Sigmoid colon (tissue), 7 donors: ENCODE results near the gene TMEM229B. TPM values are rescaled to one million over a fixed set of nuclear protein-coding genes. Genes with fewer than 3 reads are reported as not detected.

ENCODE experiments used
- DNase-seq: peaks from one replicate; pipeline ENCODE4 v3.0.0-alpha.2; 2019
- H3K27ac ChIP-seq, 4 donors: fragments of 200-600 bp; sonication (generic); one replicate each; pipeline ENCODE4 v1.5.1; 2016 to 2019; ENCODE audit warnings: mild to moderate bottlenecking in 1 of 4
- H3K27me3 ChIP-seq, 3 donors: fragments of 200-600 bp; sonication (generic); one replicate each; pipeline ENCODE4 v1.5.1; 2019; ENCODE audit warnings: mild to moderate bottlenecking in 1 of 3
- H3K36me3 ChIP-seq, 4 donors: fragments of 200-600 bp; sonication (generic); one replicate each; pipeline ENCODE4 v1.5.1; 2016 to 2019
- H3K4me1 ChIP-seq, 4 donors: fragments of 200-600 bp; sonication (generic); one replicate each; pipeline ENCODE4 v1.5.1; 2017 to 2019
- H3K4me3 ChIP-seq, 4 donors: fragments of 200-600 bp; sonication (generic); one replicate each; pipeline ENCODE4 v1.5.1; 2017 to 2019; ENCODE audit warnings: mild to moderate bottlenecking in 2 of 4, moderate library complexity in 1 of 4
- H3K9me3 ChIP-seq, 4 donors: fragments of 200-600 bp in 3 of 4; sonication (generic) in 3 of 4; one replicate each; pipeline versions ENCODE4 v1.5.1 to v1.6.1; 2013 to 2019
- EP300 ChIP-seq, 4 donors: sonication (generic); formaldehyde crosslinking; IDR thresholded peaks; one replicate each; pipeline ENCODE4 v1.6.1; 2017; ENCODE audit warnings: antibody characterized with exemption in 4 of 4
- POLR2A ChIP-seq, 2 donors: fragments of 450-650 bp; IDR thresholded peaks; one replicate each; pipeline ENCODE4 v1.6.1; 2016; ENCODE audit warnings: antibody characterized with exemption in 2 of 2, mild to moderate bottlenecking in 2 of 2, moderate library complexity in 2 of 2
- POLR2AphosphoS5 ChIP-seq, 4 donors: sonication (generic); formaldehyde crosslinking; IDR thresholded peaks; one replicate each; pipeline ENCODE4 v1.6.1; 2017; ENCODE audit warnings: antibody characterized with exemption in 4 of 4
- WGBS, 2 donors: extraction: QIAGEN DNeasy Blood & Tissue Kit; methylation state at CpG; one replicate each; pipeline ENCODE4 v1.1.7; 2013; 5-methylcytosine and 5-hydroxymethylcytosine counted together
- intact Hi-C: fragments of 100-400 bp; cut with DNase I; formaldehyde crosslinking; loops from one replicate; pipeline ENCODE4 v1.15.1; 2023
- polyA plus RNA-seq, 3 donors: library from polyadenylated mRNA; stranded (reverse); fragments of 200-250 nt; gene quantifications; one replicate each; pipeline ENCODE4 v1.2.3, GENCODE V29; 2013
- total RNA-seq, 4 donors: library from RNA; depleted of rRNA; stranded (reverse); fragments of >200 nt; gene quantifications; one replicate each; pipeline ENCODE4 v1.1.0, GENCODE V29; 2016
- TF ChIP-seq, protein P1 (sequence below), 4 experiments: fragments of 450-650 bp in 3 of 4; fragments of 200-600 bp in 1 of 4; IDR thresholded peaks; one replicate each; pipeline ENCODE4 v1.5.1; 2016 to 2019; ENCODE audit warnings: antibody characterized with exemption in 4 of 4, mild to moderate bottlenecking in 3 of 4, moderate library complexity in 2 of 4
- donor health status: healthy with polysubstance abuse.
- donor health status: Bipolar disorder and iron deficiency.
- donor health status: healthy.

The TMEM229B gene
- total and polyA plus RNA-seq, 7 donors: 1.2 to 16.4 (median 6.1) TPM

DNA sequence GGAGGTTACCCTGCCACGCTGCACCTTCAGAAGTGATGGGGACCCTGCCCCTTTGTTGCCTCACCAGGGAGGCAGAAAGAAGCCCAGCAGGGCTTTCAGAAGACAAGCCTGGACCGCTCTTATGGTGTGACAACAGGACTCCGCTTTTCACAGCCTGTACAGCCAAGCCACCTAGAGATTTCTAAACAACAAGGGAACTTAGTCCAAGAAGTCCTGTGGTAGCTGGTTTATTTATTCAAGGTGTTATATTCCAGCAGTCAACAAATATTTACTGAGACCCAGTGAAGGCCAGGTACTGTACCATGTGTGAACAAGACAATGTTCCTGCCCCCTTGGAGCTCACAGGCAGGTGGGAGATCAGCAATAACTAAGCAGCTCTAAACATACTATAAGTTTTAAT lies 4.0 kb upstream of the TMEM229B start:
- Histone ChIP-seq H3K36me3 (no peaks in the 10 kb centered on the region), H3K27me3 (no peaks in the 10 kb centered on the region), H3K4me1 (no peaks in the 10 kb centered on the region), H3K4me3 (no peak overlapping the region), H3K9me3 (peaks cover 0 to 6% (median 3%) of the 10 kb centered on the region in 4 donors), H3K27ac (no peak overlapping the region)
- no peak for DNase-seq
- WGBS, 2 donors: 97% methylated on average over 3 of the region's 3 CpGs
- intact Hi-C loops: no loop called here
- TF ChIP-seq, protein P1, sequence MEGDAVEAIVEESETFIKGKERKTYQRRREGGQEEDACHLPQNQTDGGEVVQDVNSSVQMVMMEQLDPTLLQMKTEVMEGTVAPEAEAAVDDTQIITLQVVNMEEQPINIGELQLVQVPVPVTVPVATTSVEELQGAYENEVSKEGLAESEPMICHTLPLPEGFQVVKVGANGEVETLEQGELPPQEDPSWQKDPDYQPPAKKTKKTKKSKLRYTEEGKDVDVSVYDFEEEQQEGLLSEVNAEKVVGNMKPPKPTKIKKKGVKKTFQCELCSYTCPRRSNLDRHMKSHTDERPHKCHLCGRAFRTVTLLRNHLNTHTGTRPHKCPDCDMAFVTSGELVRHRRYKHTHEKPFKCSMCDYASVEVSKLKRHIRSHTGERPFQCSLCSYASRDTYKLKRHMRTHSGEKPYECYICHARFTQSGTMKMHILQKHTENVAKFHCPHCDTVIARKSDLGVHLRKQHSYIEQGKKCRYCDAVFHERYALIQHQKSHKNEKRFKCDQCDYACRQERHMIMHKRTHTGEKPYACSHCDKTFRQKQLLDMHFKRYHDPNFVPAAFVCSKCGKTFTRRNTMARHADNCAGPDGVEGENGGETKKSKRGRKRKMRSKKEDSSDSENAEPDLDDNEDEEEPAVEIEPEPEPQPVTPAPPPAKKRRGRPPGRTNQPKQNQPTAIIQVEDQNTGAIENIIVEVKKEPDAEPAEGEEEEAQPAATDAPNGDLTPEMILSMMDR (IDR thresholded peaks at IDR 0.05): no peak
- TF ChIP-seq POLR2A (IDR thresholded peaks at IDR 0.05) (no peak), EP300 (IDR thresholded peaks at IDR 0.05) (no peak), POLR2AphosphoS5 (IDR thresholded peaks at IDR 0.05) (no peak)

DNA sequence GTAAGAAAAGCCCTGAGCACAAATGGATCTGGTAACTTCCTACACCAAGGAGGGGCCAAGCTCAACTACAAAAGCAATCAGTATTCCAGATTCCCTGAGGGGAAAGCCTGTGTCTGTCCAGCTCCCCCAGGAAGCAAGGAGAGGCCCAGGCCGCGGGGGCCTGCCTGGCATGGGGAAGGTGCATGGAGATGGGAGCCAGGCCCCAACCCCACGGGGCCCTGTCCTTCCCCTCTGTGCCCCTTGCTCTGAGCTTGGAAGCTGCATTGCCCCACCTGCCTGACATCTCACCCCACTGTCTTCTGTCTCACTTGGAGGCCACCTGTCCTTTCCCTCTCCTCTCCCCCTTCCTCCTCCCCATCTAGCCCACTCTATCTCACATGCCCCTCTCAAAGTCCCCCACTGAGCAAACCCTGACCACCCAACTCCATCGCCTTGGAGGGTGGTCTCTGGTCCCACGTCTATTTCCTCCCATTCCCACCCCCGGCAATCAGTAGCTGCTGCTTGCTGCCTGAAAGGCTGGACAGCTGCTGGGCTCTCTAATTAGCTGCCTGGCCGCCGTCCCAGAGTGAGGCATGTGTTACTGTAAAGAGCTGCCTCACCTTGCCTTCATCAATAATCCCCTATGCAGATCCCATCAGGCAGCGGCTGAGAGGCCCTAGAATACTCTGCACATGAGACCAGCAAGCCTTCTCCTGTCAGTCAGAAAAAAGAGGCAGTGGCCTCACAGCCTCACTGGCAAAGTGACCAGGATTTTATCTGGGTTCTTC lies 3.4 kb upstream of the TMEM229B start:
- Histone ChIP-seq H3K4me3 (no peak overlapping the region), H3K27ac (no peak overlapping the region), H3K4me1 (no peaks in the 10 kb centered on the region), H3K27me3 (no peaks in the 10 kb centered on the region), H3K36me3 (no peaks in the 10 kb centered on the region), H3K9me3 (peaks cover 0 to 6% (median 3%) of the 10 kb centered on the region in 4 donors)
- intact Hi-C loops: no loop called here
- 79 to 90% methylated on average over 9 of the region's 9 CpGs for WGBS, 2 donors
- no peak for DNase-seq
- TF ChIP-seq EP300 (IDR thresholded peaks at IDR 0.05) (no peak), POLR2A (IDR thresholded peaks at IDR 0.05) (no peak), POLR2AphosphoS5 (IDR thresholded peaks at IDR 0.05) (no peak)
- TF ChIP-seq, protein P1 (IDR thresholded peaks at IDR 0.05): no peak

DNA sequence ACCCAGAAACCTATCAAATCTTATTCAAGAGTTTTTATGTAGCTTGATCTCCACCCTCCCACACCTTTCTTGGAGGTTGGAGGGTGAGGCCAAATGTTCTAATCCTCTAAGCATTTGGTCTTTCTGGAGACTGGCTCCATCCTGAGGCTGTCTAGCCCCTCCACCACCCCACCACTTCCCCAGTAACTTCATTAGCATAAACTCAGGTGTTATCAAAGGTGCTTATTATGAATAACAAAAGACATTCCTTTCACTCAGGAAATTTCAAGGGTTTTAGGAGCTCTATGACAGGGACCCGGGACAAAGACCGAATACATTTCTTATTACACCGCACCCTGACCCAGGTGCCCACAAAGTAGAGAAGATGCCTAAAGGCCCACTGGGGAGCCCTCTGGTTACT lies 2.8 kb upstream of the TMEM229B start:
- WGBS, 2 donors: 91 to 98% methylated on average over 3 of the region's 3 CpGs
- no peak for TF ChIP-seq POLR2A (IDR thresholded peaks at IDR 0.05)
- no peak for TF ChIP-seq POLR2AphosphoS5 (IDR thresholded peaks at IDR 0.05)
- no peak for TF ChIP-seq EP300 (IDR thresholded peaks at IDR 0.05)
- TF ChIP-seq, protein P1 (IDR thresholded peaks at IDR 0.05): no peak
- H3K4me1 ChIP-seq: no peaks in the 10 kb centered on the region
- H3K27me3 ChIP-seq: no peaks in the 10 kb centered on the region
- no peak for DNase-seq
- no peak overlapping the region for H3K4me3 ChIP-seq
- no peak overlapping the region for H3K27ac ChIP-seq
- intact Hi-C loops: no loop called here
- H3K9me3 ChIP-seq: peaks cover 0 to 6% (median 3%) of the 10 kb centered on the region in 4 donors
- H3K36me3 ChIP-seq: no peaks in the 10 kb centered on the region

DNA sequence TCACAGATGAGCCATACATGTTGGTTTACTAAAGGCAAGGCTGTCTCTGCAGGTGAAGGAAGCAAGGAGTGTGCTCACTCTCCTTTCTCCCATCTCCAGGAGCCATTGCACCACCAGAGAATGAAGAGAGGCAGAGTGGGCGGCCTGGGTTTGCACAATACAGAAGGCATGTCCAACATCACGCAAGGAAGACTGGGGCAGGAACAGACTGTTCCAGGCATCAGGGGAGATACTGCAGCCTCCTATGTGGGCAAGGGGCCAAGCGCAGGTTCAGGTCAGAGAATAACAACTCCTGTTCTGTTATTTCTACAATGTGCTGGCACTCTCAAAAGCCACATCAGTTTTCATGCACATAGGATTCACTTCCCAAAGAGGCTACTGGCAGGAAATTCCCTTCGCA lies 1.7 kb upstream of the TMEM229B start:
- DNase-seq: no peak
- Histone ChIP-seq H3K27ac (no peak overlapping the region), H3K27me3 (no peaks in the 10 kb centered on the region), H3K4me1 (no peaks in the 10 kb centered on the region), H3K36me3 (no peaks in the 10 kb centered on the region), H3K4me3 (no peak overlapping the region), H3K9me3 (peaks cover 0 to 6% (median 3%) of the 10 kb centered on the region in 4 donors)
- intact Hi-C loops: no loop called here
- TF ChIP-seq POLR2AphosphoS5 (IDR thresholded peaks at IDR 0.05): no peak
- no peak for TF ChIP-seq EP300 (IDR thresholded peaks at IDR 0.05)
- no peak for TF ChIP-seq POLR2A (IDR thresholded peaks at IDR 0.05)
- TF ChIP-seq, protein P1 (IDR thresholded peaks at IDR 0.05): no peak
- WGBS, 2 donors: 82 to 84% methylated on average over 4 of the region's 4 CpGs
